Fibroblast of villous mesenchyme (primary cell): Measurements from ENCODE around the gene BUD23. TPM values are rescaled to one million over a fixed set of nuclear protein-coding genes. Genes with fewer than 3 reads are reported as not detected.

Source experiments
- DNase-seq: peaks from one replicate; pipeline ENCODE4 v3.0.0-alpha.2; 2010; ENCODE audit warnings: low read depth
- H3K4me3 ChIP-seq: 2 replicates; pipeline ENCODE4 v1.5.1; 2011; ENCODE audit warnings: low read depth, mild to moderate bottlenecking, low read length
- total RNA-seq: library from RNA; depleted of rRNA; stranded (reverse); fragments of >200 nt; gene quantifications from 2 replicates; pipeline ENCODE4 v1.2.3, GENCODE V29; 2012
- TF ChIP-seq, protein P1 (sequence below): IDR thresholded peaks from 2 replicates; pipeline ENCODE4 v1.5.1; 2012; ENCODE audit warnings: low read depth, mild to moderate bottlenecking, low read length; ENCODE audit not compliant: insufficient read depth

The BUD23 gene
- 38.0 and 39.7 TPM in 2 replicates for total RNA-seq

DNA sequence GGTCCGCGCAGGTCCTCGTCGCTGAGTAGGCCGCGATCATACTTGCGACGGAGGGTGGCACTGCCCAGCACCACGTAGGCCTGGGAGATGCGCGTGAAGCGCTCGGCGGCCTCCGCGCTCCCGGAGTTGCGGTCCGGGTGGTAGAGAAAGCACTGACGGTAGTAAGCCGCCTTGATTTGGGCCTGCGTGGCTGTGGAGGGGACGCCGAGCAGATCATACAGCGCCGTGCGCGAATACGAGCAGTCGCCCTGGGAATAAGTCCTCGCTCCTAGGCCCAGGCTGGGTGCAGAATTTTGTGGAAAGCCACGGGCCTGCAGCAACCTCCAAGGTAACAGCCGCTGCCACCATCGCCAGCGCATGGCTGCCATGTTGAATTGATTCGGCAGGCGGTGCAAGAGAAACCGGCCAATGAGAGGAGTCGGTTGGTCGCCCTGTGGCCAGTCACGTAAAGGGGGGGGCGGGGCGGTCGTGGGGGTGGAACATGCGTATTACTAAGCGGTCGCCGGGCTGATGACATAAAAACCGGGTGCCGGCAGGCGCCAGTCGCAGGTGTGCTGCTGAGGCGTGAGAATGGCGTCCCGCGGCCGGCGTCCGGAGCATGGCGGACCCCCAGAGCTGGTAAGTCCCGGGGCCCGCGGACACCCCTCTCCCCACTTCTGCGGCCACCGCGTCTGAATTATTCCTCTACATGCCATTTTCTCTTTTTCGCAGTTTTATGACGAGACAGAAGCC, at the start of gene BUD23, which contains the start of gene DNAJC30:
TSS of gene BUD23 (plus strand) at position 542 of the 732 bp plus-strand sequence. CDS start at position 571, 29 bp downstream.
TSS of gene DNAJC30 (minus strand) at position 398 of the 732 bp plus-strand sequence. CDS start at position 368, 30 bp downstream.
- TF ChIP-seq, protein P1, sequence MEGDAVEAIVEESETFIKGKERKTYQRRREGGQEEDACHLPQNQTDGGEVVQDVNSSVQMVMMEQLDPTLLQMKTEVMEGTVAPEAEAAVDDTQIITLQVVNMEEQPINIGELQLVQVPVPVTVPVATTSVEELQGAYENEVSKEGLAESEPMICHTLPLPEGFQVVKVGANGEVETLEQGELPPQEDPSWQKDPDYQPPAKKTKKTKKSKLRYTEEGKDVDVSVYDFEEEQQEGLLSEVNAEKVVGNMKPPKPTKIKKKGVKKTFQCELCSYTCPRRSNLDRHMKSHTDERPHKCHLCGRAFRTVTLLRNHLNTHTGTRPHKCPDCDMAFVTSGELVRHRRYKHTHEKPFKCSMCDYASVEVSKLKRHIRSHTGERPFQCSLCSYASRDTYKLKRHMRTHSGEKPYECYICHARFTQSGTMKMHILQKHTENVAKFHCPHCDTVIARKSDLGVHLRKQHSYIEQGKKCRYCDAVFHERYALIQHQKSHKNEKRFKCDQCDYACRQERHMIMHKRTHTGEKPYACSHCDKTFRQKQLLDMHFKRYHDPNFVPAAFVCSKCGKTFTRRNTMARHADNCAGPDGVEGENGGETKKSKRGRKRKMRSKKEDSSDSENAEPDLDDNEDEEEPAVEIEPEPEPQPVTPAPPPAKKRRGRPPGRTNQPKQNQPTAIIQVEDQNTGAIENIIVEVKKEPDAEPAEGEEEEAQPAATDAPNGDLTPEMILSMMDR = no peak

GRCh38 chr7:73633844-73634243, 49.6 kb upstream of the BUD23 start:
- no peak overlapping the region for H3K4me3 ChIP-seq
- TF ChIP-seq, protein P1 = no peak
- DNase-seq = no peak

More for the DNA sequence above, at the start of gene BUD23, which contains the start of gene DNAJC30:
- peak within 1 kb of the TSS; percentile 99 for H3K4me3 ChIP-seq
- DNase-seq = peak; percentile 97

DNA sequence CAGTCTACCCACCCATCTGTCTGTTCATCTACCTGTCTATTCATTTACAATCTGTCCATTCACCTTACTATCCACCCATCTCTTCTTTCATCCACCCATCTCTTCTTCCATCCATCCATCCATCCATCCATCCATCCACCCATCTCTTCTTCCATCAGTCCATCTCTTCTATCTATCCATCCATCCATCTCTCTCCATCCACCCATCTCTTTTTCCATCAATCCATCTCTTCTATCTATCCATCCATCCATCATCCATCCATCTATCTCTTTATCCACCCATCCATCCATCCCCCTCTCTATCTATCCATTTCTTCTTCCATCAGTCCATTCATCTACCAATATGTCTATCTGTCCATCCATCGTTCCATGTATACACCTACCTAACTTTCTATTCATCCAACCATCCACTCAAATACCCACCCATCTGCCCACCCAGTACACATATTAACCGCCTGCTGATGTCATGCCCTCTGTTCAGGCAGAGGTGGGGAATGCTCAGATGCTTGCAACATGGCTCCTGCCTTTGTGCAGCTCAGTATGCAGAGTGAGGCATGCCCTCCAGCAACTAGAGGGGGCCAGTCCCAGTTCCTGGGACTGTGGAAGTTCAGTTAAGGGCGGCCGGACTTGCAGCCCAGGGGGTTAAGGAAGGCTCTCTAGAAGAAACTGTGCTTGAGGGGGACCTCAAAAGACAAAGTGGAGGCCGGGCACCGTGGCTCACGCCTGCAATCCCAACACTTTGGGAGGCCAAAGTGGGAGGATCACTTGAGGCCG, 47.8 kb upstream of the BUD23 start:
- TF ChIP-seq, protein P1 = no peak
- no peak for DNase-seq
- no peak overlapping the region for H3K4me3 ChIP-seq

GRCh38 chr7:73638911-73639310, 44.5 kb upstream of the BUD23 start:
- no peak for DNase-seq
- no peak overlapping the region for H3K4me3 ChIP-seq
- TF ChIP-seq, protein P1 = no peak

- no peak for DNase-seq
- H3K4me3 ChIP-seq = no peak overlapping the region
- TF ChIP-seq, protein P1 = no peak
These were observed 40.6 kb upstream of the BUD23 start for GRCh38 chr7:73642834-73643233.

GRCh38 chr7:73644688-73645286, 38.6 kb upstream of the BUD23 start:
- DNase-seq = no peak
- H3K4me3 ChIP-seq = no peak overlapping the region
- TF ChIP-seq, protein P1 = no peak
